A549 treated with AZD2906 at 1 μM for 4 hours (cell line): ENCODE measurements around the gene SNRPD1. TPM values are rescaled to one million over a fixed set of nuclear protein-coding genes. Genes with fewer than 3 reads are reported as not detected.

Source experiments
- total RNA-seq: library from RNA; stranded (reverse); fragments of 200-300 nt; extraction: Qiagen RNA extraction; gene quantifications from 5 replicates; pipeline ENCODE4 v1.2.3, GENCODE V29; 2022

Gene SNRPD1
- 144 to 166 TPM (median 159 TPM) in 5 replicates for total RNA-seq

DNA sequence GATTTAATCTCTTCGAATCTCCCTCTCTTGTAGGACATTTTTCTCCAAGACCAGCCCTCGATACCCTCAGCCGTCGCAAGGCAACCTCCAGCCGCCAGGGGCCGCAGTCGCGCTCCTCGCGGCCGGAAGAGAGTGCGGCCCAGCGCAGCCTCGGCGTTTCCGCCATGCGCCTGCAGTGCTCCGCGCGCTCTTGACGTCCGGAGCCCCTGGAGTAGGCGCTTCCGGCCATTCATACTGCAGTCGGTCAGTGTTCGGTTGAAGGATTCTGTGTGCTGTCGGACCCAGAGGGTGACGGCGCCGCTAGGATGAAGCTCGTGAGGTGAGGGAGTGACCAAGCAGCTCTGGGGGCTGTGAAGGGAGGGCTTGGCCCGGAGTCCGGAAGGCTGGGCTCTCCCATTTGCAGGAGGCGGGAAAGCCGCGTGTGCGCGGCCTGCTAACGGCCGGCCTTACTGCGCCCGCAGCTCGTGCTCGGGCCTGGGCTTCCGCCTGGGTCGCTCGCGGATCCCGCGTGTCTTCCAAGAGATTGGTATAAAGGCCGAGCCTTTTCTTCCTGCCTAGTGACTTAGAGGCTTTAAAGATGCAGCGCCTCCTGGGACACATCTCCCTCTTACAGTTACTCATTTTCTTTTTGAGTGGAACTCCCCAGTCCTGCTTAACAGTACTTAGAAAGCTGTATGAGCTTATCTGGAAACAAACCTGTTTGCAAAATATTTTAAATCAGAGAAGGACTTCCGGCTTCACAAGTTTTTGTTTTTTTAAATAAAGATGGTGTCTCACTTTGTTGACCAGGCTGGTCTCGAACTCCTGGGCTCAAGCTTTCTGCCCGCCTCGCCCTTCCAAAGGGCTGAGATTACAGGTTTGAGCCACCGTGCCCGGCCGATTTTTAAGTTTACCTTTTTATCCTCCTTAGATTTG lies at the start of gene SNRPD1:
Gene SNRPD1, plus strand, starts transcription at position 190 of the 915 bp plus-strand sequence. Its CDS starts 116 bp downstream, at position 306.

DNA sequence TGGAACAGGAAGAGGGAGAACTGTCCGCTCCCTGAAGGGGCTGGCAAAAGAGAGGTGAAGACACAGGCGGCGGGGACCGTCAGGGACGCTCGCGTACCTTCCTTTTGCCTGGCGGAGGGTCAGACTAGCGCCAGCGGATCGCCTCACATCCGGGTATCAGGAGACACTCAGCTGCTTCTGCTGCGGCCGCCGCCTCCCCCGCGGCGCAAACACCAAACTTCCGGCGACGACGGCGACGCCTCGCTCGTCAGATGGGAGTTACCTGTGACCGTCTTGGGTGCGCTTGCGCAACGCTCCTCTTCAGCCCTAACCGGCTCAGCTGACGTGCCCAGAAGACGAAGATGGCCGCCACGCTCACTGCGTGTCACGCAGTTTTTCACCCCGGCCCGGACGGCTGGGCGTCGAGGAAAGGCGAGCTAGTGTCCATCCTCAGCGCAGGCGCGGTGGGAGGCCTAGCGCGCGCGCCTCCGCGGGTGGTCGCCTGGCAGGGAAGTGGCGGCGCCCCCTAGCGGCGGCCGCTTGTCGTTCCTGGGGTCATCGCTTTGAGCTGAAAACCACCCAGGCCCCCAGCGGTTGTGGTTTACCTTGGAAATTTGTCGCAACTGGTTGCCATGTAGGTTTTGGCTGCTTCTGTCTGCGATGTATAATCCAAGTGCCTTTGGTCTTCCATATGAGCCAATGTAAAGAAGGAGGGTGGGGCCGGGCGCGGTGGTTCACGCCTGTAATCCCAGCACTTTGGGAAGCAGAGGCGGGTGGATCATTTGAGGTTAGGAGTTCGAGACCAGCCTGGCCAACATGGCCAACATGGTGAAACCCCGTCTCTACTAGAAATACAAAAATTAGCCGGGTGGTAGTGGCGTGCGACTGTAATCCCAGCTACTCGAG lies 11.3 kb upstream of the SNRPD1 start, which contains the start of gene ESCO1:
Gene ESCO1, minus strand, starts transcription at position 179 of the 885 bp plus-strand sequence. CDS start 25,861 bp downstream, outside the sequence.

Other genes with a start within 250 kb of the SNRPD1 start
- 8.1 to 9.7 TPM (median 8.7 TPM) in 5 replicates for gene ESCO1, start 11.6 kb upstream of the SNRPD1 start, total RNA-seq
- gene ABHD3, start 92.5 kb downstream of the SNRPD1 start, total RNA-seq: 17.1 to 18.8 TPM (median 18.5 TPM) in 5 replicates
- gene MIB1, start 128.5 kb downstream of the SNRPD1 start, total RNA-seq: 5.4 to 9.8 TPM (median 8.1 TPM) in 5 replicates